GM12873 (cell line): Measurements from ENCODE around the gene LEKR1.

Experiments
- TF ChIP-seq, protein P1 (sequence below): IDR thresholded peaks from 2 replicates; pipeline ENCODE4 v1.5.1; 2012; ENCODE audit warnings: low read depth, mild to moderate bottlenecking, moderate library complexity, low read length, control low read depth; ENCODE audit not compliant: insufficient read depth; ENCODE audit errors: missing control alignments

LEKR1 gene

DNA sequence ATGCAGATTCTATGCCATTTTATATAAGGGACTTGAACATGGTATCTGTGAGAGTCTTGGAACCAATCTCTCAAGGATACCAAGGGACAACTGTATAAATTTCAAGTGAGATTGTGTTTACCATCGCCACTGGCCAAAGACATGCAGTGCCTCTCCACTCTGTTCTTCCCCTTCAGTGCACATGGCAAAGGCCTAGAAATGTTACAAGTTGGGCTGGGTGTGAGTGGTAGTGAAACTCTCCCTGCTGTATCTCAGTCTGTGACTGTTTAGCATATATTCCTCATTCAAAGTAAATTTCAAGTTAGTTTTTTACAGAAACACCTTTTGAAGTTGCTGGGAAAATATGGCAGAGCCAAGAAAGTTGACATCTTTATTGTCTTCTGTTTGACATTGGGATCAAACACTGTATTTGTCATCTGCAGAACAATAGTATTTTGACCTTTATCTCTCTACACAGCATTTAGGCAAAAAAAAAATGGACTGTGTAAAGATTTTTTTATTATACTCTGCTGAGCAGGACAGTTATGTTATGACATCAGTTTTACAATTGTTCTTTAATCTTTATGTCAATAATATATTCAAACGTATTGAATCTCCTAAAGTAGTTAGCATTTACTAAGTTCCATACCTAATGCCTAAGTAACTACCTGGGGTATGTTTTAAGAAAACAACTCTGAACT, 232.4 kb downstream of the LEKR1 start:
- TF ChIP-seq, protein P1, sequence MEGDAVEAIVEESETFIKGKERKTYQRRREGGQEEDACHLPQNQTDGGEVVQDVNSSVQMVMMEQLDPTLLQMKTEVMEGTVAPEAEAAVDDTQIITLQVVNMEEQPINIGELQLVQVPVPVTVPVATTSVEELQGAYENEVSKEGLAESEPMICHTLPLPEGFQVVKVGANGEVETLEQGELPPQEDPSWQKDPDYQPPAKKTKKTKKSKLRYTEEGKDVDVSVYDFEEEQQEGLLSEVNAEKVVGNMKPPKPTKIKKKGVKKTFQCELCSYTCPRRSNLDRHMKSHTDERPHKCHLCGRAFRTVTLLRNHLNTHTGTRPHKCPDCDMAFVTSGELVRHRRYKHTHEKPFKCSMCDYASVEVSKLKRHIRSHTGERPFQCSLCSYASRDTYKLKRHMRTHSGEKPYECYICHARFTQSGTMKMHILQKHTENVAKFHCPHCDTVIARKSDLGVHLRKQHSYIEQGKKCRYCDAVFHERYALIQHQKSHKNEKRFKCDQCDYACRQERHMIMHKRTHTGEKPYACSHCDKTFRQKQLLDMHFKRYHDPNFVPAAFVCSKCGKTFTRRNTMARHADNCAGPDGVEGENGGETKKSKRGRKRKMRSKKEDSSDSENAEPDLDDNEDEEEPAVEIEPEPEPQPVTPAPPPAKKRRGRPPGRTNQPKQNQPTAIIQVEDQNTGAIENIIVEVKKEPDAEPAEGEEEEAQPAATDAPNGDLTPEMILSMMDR = no peak

DNA sequence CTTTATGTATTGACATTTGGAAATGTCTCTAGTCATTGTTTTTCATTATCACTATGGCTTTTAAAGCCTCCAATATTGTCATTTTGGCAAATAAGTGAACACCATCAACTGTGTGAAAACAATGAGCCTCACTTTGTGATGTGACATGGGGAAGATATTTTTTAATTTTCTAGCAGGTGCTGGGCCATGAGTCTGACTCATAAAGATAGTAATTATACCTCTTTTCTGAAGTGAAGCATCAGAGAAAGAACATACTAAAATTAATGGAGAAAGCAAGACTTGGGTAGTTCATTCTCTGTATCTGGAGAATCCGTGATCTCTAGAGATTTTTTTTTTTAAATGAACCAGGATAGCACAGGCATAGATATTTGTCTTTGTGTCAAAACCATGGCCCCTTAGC, 233.0 kb downstream of the LEKR1 start:
- TF ChIP-seq, protein P1 = no peak

DNA sequence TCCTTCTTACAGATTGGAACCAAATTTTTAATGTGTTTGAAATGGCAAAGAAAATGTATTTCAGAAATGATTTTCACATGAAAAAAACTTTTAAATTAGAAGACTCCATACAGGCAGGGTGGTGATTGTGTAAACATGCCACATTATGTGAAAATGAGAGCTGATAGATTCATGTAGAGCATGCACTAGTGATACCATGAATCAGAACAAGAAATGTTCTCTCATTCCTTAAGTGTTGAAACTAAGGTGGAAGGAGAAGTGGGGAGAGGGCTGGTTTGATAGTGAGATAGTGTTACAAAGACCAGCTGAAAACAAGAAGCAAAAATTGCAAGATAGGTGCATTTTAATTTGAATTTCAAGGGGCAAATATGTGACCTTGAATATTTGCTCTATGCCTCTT, 233.5 kb downstream of the LEKR1 start:
- TF ChIP-seq, protein P1 = no peak

DNA sequence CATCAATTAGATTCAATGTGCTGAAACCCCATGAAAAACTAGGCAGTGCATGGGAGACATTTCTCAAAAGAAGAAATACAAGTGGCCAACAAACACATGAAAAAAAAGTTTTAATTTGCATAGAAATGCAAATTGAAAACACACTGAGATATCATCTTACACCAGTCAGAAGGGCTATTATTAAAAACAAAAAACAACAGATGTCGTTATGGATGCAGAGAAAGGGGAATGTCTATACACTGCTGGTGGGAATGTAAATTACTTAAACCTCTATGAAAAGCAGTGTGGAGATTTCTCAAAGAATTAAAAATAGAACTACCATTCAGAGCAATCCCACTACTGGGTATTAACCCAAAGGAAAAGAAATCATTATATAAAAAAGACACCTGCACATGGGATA, 235.1 kb downstream of the LEKR1 start:
- TF ChIP-seq, protein P1 = no peak

DNA sequence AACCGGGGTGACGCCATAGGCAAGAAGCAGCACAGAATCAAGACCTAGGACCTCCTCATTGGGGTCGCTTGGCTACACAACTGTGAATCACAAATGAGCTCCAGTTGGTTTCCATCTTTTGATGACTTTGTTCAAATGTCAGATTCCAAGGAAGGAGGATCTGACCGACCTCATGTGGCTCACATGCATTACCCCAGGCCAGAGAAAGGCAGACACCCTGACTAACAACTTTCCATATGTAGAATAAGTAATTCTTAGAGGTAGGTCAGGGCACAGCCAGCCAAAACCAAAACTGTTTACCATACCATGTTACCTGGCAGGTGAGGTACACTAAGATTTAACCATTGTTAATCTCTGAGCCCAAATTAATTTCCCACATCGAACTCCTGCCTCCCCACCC, 237.3 kb downstream of the LEKR1 start:
- TF ChIP-seq, protein P1 = no peak

DNA sequence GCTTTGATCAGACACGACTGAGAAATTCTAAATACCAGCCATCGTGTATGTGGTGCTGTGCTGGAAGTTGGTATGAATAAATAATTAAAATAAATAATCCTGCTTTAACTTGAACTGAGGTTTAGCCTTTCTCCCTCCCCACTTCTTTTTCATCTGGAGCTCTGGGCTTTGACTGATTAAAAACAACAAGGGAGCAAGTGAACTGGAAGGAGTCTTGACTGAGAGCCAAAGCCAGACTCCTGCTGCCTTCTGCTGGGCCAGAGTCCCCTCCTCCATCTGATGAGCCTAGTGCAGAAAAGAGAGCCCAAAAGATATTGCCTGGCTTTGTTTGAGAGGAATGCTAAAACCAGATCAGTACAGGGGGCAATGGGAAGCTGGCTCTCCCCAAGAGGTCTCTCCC, 237.8 kb downstream of the LEKR1 start:
- TF ChIP-seq, protein P1 = no peak

DNA sequence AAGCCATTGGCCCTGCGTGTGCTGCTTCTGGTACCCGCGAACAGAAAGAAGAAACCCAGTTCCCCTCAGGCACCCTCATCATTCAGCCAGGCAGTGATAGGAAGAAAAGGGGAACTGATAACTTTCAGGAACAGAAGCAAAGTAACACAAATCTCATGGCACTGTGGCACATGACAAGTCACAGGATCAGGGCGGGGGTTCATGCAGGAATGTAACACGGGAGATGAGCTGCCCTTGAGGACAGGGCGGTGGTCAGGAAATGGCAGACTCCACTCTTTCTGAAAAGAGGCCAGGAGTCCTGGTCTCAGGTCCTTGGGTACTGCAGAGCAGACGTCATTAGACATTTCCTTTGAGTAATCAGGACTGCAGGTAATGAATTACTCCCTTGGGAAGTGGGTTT, 238.2 kb downstream of the LEKR1 start:
- TF ChIP-seq, protein P1 = no peak
